H1 (cell line): ENCODE measurements around the gene YOD1. TPM values are rescaled to one million over a fixed set of nuclear protein-coding genes. Genes with fewer than 3 reads are reported as not detected.

Source experiments
- CTCF ChIA-PET: fragments of 300-600 bp; sonication (Branson Sonifier 250); formaldehyde crosslinking; loops from one replicate; lab custom pipeline; 2021; ENCODE audit not compliant: partially characterized antibody; lab: Charles Lee
- POLR2A ChIA-PET: fragments of 300-600 bp; sonication (Branson Sonifier 250); formaldehyde crosslinking; loops from one replicate; lab custom pipeline; 2021; ENCODE audit warnings: inconsistent platforms; ENCODE audit not compliant: partially characterized antibody; lab: Charles Lee
- DNase-seq, 2 experiments: peaks; one replicate each; pipeline versions ENCODE4 v3.0.0 to v3.0.0-alpha.2; 2010 to 2022; ENCODE audit warnings: low spot score in 2 of 2, low read depth in 1 of 2, mixed read lengths in 1 of 2
- FAIRE-seq: peaks from 2 replicates; lab custom pipeline; 2011; peaks lifted over from hg19 to GRCh38; lab: Jason Lieb, UNC
- H2AFZ ChIP-seq: 2 replicates; pipeline ENCODE4 v1.8.1; 2012; ENCODE audit warnings: low read length, inconsistent platforms
- H2AK5ac ChIP-seq: 2 replicates; pipeline ENCODE4 v1.6.1; 2013; ENCODE audit warnings: low read depth, low read length
- H2BK120ac ChIP-seq: replicated peaks from 2 replicates; pipeline ENCODE3; 2013; ENCODE audit warnings: low read depth, low read length, inconsistent platforms
- H2BK12ac ChIP-seq: 2 replicates; pipeline ENCODE4 v1.6.1; 2013; ENCODE audit warnings: low read depth, low read length
- H2BK15ac ChIP-seq: 2 replicates; pipeline ENCODE4 v1.6.1; 2013; ENCODE audit warnings: low read length
- H2BK20ac ChIP-seq: 2 replicates; pipeline ENCODE4 v1.6.1; 2013; ENCODE audit warnings: low read length
- H2BK5ac ChIP-seq: 2 replicates; pipeline ENCODE4 v1.6.1; 2013; ENCODE audit warnings: low read depth, low read length
- H3K14ac ChIP-seq: 2 replicates; pipeline ENCODE4 v1.6.1; 2013; ENCODE audit warnings: inconsistent platforms; ENCODE audit not compliant: insufficient read length
- H3K18ac ChIP-seq: 2 replicates; pipeline ENCODE4 v1.6.1; 2013; ENCODE audit warnings: low read length; ENCODE audit errors: extremely low read depth
- H3K23ac ChIP-seq: 2 replicates; pipeline ENCODE4 v1.6.1; 2013; ENCODE audit warnings: inconsistent platforms; ENCODE audit not compliant: insufficient read length
- H3K23me2 ChIP-seq: 2 replicates; pipeline ENCODE4 v1.6.1; 2013; ENCODE audit warnings: low read depth, low read length
- H3K27ac ChIP-seq: 2 replicates; pipeline ENCODE4 v1.6.1; 2011; ENCODE audit warnings: low read depth, low read length, inconsistent platforms
- H3K27me3 ChIP-seq, 4 experiments: replicated peaks in 1 of 4; 1 replicate in 1 of 4; 2 replicates in 3 of 4; pipeline versions ENCODE4 v1.6.1 to v1.8.1; 2011 to 2013; ENCODE audit warnings: low read length in 3 of 4, mild to moderate bottlenecking in 3 of 4, inconsistent platforms in 2 of 4, mixed read lengths in 2 of 4, moderate library complexity in 1 of 4; ENCODE audit not compliant: control insufficient read depth in 3 of 4, insufficient read depth in 3 of 4; ENCODE audit errors: extremely low read depth in 1 of 4
- H3K36me3 ChIP-seq, 4 experiments: 2 replicates each; pipeline versions ENCODE4 v1.6.1 to v1.8.1; 2011 to 2013; ENCODE audit warnings: mild to moderate bottlenecking in 4 of 4, low read length in 3 of 4, moderate library complexity in 2 of 4, control low read depth in 1 of 4, inconsistent platforms in 1 of 4; ENCODE audit not compliant: insufficient read depth in 4 of 4, control insufficient read depth in 2 of 4
- H3K4ac ChIP-seq: replicated peaks from 2 replicates; pipeline ENCODE3; 2013; ENCODE audit warnings: low read length, low read depth, mixed read lengths, inconsistent platforms; ENCODE audit not compliant: insufficient read length
- H3K4me1 ChIP-seq, 4 experiments: replicated peaks in 1 of 4; 1 replicate in 1 of 4; 2 replicates in 3 of 4; pipeline versions ENCODE4 v1.6.1 to v1.8.1; 2011 to 2013; ENCODE audit warnings: low read length in 3 of 4, inconsistent platforms in 2 of 4, mixed read lengths in 1 of 4; ENCODE audit not compliant: insufficient read depth in 4 of 4, control insufficient read depth in 3 of 4
- H3K4me2 ChIP-seq, 2 experiments: 2 replicates each; pipeline versions ENCODE4 v1.6.1 to v1.8.1; 2011 to 2013; ENCODE audit warnings: low read depth in 2 of 2, low read length in 2 of 2, control low read depth in 1 of 2, inconsistent platforms in 1 of 2, mild to moderate bottlenecking in 1 of 2; ENCODE audit not compliant: insufficient read depth in 1 of 2
- H3K4me3 ChIP-seq, 4 experiments: fragments of 200-600, 300-600 bp in 1 of 4; sonication (generic), shearing (Covaris generic), sonication (Bioruptor Twin) in 1 of 4; 2 replicates each; pipeline versions ENCODE4 v1.5.1 to v1.8.1; 2011 to 2016; ENCODE audit warnings: low read length in 4 of 4, low read depth in 3 of 4, control low read depth in 2 of 4, inconsistent platforms in 2 of 4, mild to moderate bottlenecking in 2 of 4, mixed read lengths in 1 of 4, moderate library complexity in 1 of 4; ENCODE audit not compliant: insufficient read depth in 2 of 4; ENCODE audit errors: extremely low read depth in 1 of 4
- H3K56ac ChIP-seq: replicated peaks from 2 replicates; pipeline ENCODE3; 2013; ENCODE audit warnings: low read depth, mild to moderate bottlenecking, mixed read lengths, low read length, inconsistent platforms; ENCODE audit not compliant: insufficient read length
- H3K79me1 ChIP-seq: 2 replicates; pipeline ENCODE4 v1.6.1; 2013; ENCODE audit warnings: low read depth, low read length, control low read depth
- H3K79me2 ChIP-seq, 2 experiments: 2 replicates each; pipeline versions ENCODE4 v1.6.1 to v1.8.1; 2012 to 2013; ENCODE audit warnings: low read length in 2 of 2, mild to moderate bottlenecking in 2 of 2, inconsistent platforms in 1 of 2; ENCODE audit not compliant: insufficient read depth in 2 of 2, control insufficient read depth in 1 of 2
- H3K9ac ChIP-seq, 4 experiments: replicated peaks in 1 of 4; 1 replicate in 1 of 4; 2 replicates in 3 of 4; pipeline versions ENCODE4 v1.6.1 to v1.8.1; 2011 to 2013; ENCODE audit warnings: low read depth in 3 of 4, low read length in 3 of 4, control low read depth in 2 of 4, mild to moderate bottlenecking in 2 of 4, moderate library complexity in 2 of 4, inconsistent platforms in 1 of 4; ENCODE audit errors: extremely low read depth in 1 of 4
- H3K9me3 ChIP-seq, 2 experiments: 2 replicates each; pipeline versions ENCODE4 v1.6.1 to v1.8.1; 2012 to 2013; ENCODE audit warnings: mild to moderate bottlenecking in 2 of 2, moderate library complexity in 2 of 2, control low read depth in 1 of 2, inconsistent platforms in 1 of 2, low read depth in 1 of 2, low read length in 1 of 2, mixed read lengths in 1 of 2; ENCODE audit not compliant: insufficient read depth in 2 of 2
- H4K20me1 ChIP-seq, 2 experiments: replicated peaks in 1 of 2; 2 replicates each; pipeline versions ENCODE3 to v1.8.1; 2011 to 2013; ENCODE audit warnings: inconsistent platforms in 2 of 2, low read length in 2 of 2, mild to moderate bottlenecking in 1 of 2; ENCODE audit not compliant: insufficient read depth in 2 of 2, control insufficient read depth in 1 of 2
- H4K5ac ChIP-seq: 2 replicates; pipeline ENCODE4 v1.6.1; 2013; ENCODE audit warnings: low read length, low read depth, mixed read lengths, inconsistent platforms; ENCODE audit not compliant: insufficient read length
- H4K8ac ChIP-seq: 2 replicates; pipeline ENCODE4 v1.8.0; 2013; ENCODE audit warnings: mild to moderate bottlenecking, moderate library complexity, low read length, inconsistent platforms; ENCODE audit not compliant: insufficient read depth; ENCODE audit errors: extremely low read depth
- H4K91ac ChIP-seq: replicated peaks from 2 replicates; pipeline ENCODE3; 2013; ENCODE audit warnings: low read length, mixed read lengths, inconsistent platforms; ENCODE audit not compliant: insufficient read length
- CHD2 ChIP-seq: IDR thresholded peaks from 2 replicates; pipeline ENCODE4 v1.6.1; 2012; ENCODE audit warnings: low read length, improper control_type of control experiment
- EGR1 ChIP-seq: IDR thresholded peaks from 2 replicates; pipeline ENCODE4 v1.6.1; 2011; ENCODE audit warnings: low read depth, low read length, borderline replicate concordance
- EP300 ChIP-seq, 2 experiments: IDR thresholded peaks; 1 replicate in 1 of 2; 2 replicates in 1 of 2; pipeline ENCODE4 v1.6.1; 2011 to 2012; ENCODE audit warnings: low read depth in 2 of 2, low read length in 2 of 2, mild to moderate bottlenecking in 2 of 2, borderline replicate concordance in 1 of 2, inconsistent platforms in 1 of 2, moderate library complexity in 1 of 2
- MAFK ChIP-seq: IDR thresholded peaks from 2 replicates; pipeline ENCODE4 v1.6.1; 2012; ENCODE audit warnings: low read depth, mild to moderate bottlenecking, improper control_type of control experiment, low read length
- NRF1 ChIP-seq: IDR thresholded peaks from 2 replicates; pipeline ENCODE4 v1.6.1; 2011; ENCODE audit warnings: mild to moderate bottlenecking, low read depth, low read length, improper control_type of control experiment
- PHF8 ChIP-seq: fragments of 200-600 bp; sonication (generic); conservative IDR thresholded peaks from 2 replicates; pipeline ENCODE4 v1.7.1; 2012; ENCODE audit warnings: low read depth, mild to moderate bottlenecking, inconsistent platforms, low read length, moderate library complexity
- POLR2A ChIP-seq, 2 experiments: IDR thresholded peaks; 1 replicate in 1 of 2; 2 replicates in 1 of 2; pipeline ENCODE4 v1.6.1; 2011; ENCODE audit warnings: low read depth in 2 of 2, low read length in 2 of 2, mild to moderate bottlenecking in 2 of 2; ENCODE audit errors: control extremely low read depth in 1 of 2
- POU5F1 ChIP-seq: IDR thresholded peaks from 2 replicates; pipeline ENCODE4 v1.6.1; 2011; ENCODE audit warnings: low read depth, mild to moderate bottlenecking, low read length, moderate library complexity
- SP4 ChIP-seq: IDR thresholded peaks from 2 replicates; pipeline ENCODE4 v1.6.1; 2012; ENCODE audit warnings: low read length, inconsistent platforms
- TCF12 ChIP-seq: IDR thresholded peaks from 2 replicates; pipeline ENCODE4 v1.6.1; 2011; ENCODE audit warnings: low read depth, mild to moderate bottlenecking, low read length
- TEAD4 ChIP-seq: IDR thresholded peaks from 2 replicates; pipeline ENCODE4 v1.6.1; 2012; ENCODE audit warnings: low read depth, low read length, inconsistent platforms, mixed read lengths
- WGBS, 2 experiments: shearing (Covaris generic) in 1 of 2; methylation state at CpG; one replicate each; pipeline versions ENCODE4 v1.1.6 to v1.1.7; 2013 to 2015; ENCODE audit warnings: low lambda C conversion rate in 2 of 2, mixed read lengths in 2 of 2, inconsistent platforms in 1 of 2, low coverage in 1 of 2, missing lambda C conversion rate in 1 of 2; ENCODE audit not compliant: insufficient replicate concordance in 2 of 2, insufficient coverage in 1 of 2, insufficient read length in 1 of 2; ENCODE audit errors: extremely low coverage in 1 of 2, missing lambda C conversion rate in 1 of 2; 5-methylcytosine and 5-hydroxymethylcytosine counted together
- polyA plus RNA-seq, 7 experiments: library from polyadenylated mRNA; depleted of rRNA in 3 of 7; stranded (reverse) in 5 of 7; unstranded in 2 of 7; fragments of >200 nt in 5 of 7; fragments of 200-250 nt in 2 of 7; gene quantifications; 1 replicate in 5 of 7; 2 replicates in 1 of 7; 4 replicates in 1 of 7; pipeline versions ENCODE4 v1.2.1 to v1.2.3, GENCODE V29; 2011 to 2013; ENCODE audit warnings: missing spikeins in 2 of 7, mixed read lengths in 2 of 7
- total RNA-seq: library from RNA; stranded (reverse); fragmentation: NEBNext Ultra II Directional; extraction: Animal tissue kit (Norgen Biotek cat#: 25700); gene quantifications from 2 replicates; pipeline ENCODE4 v1.2.1, GENCODE V29; 2021
- TF ChIP-seq, protein P1 (sequence below), 3 experiments: IDR thresholded peaks; 1 replicate in 2 of 3; 2 replicates in 1 of 3; pipeline versions ENCODE4 v1.5.1 to v1.6.1; 2011; ENCODE audit warnings: low read length in 3 of 3, mild to moderate bottlenecking in 3 of 3, inconsistent platforms in 2 of 3, low read depth in 1 of 3, moderate library complexity in 1 of 3; ENCODE audit not compliant: insufficient read depth in 1 of 3; ENCODE audit errors: control extremely low read depth in 1 of 3

Gene YOD1
- total and polyA plus RNA-seq, 2 of the 8 experiments (the other 6 are each of a cell fraction or from before 2014, with no cell fraction given) = 1.9 to 11.8 TPM

GRCh38 chr1:207077012-207077411 lies 26.0 kb upstream of the YOD1 start:
- H3K18ac ChIP-seq = no peak overlapping the region
- H3K9me3 ChIP-seq = no peaks in the 10 kb centered on the region
- H2AK5ac ChIP-seq = no peak overlapping the region
- no peak overlapping the region for H3K4ac ChIP-seq
- H4K91ac ChIP-seq = no peak overlapping the region
- H2BK12ac ChIP-seq = no peak overlapping the region
- H3K27me3 ChIP-seq = no peaks in the 10 kb centered on the region
- no peak overlapping the region for H3K23ac ChIP-seq
- 83% methylated on average over 1 of the region's 1 CpG; no CpG with 5 or more reads in 1 of the 2 experiments for WGBS, 2 experiments
- no peak overlapping the region for H2BK15ac ChIP-seq
- TF ChIP-seq POLR2A (IDR thresholded peaks at IDR 0.05; ENCODE audit: control extremely low read depth in 1 of 2, low read depth in 2 of 2, low read length in 2 of 2) (no peak), NRF1 (no peak), TEAD4 (no peak), POU5F1 (no peak), EP300 (IDR thresholded peaks at IDR 0.05; ENCODE audit: borderline replicate concordance in 1 of 2, low read depth in 2 of 2, low read length in 2 of 2) (no peak), TCF12 (no peak), PHF8 (no peak), CHD2 (no peak), MAFK (no peak), SP4 (no peak), EGR1 (no peak)
- TF ChIP-seq, protein P1, sequence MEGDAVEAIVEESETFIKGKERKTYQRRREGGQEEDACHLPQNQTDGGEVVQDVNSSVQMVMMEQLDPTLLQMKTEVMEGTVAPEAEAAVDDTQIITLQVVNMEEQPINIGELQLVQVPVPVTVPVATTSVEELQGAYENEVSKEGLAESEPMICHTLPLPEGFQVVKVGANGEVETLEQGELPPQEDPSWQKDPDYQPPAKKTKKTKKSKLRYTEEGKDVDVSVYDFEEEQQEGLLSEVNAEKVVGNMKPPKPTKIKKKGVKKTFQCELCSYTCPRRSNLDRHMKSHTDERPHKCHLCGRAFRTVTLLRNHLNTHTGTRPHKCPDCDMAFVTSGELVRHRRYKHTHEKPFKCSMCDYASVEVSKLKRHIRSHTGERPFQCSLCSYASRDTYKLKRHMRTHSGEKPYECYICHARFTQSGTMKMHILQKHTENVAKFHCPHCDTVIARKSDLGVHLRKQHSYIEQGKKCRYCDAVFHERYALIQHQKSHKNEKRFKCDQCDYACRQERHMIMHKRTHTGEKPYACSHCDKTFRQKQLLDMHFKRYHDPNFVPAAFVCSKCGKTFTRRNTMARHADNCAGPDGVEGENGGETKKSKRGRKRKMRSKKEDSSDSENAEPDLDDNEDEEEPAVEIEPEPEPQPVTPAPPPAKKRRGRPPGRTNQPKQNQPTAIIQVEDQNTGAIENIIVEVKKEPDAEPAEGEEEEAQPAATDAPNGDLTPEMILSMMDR (IDR thresholded peaks at IDR 0.05; ENCODE audit: control extremely low read depth in 1 of 3, insufficient read depth in 1 of 3, low read depth in 1 of 3, low read length in 3 of 3) = no peak
- H4K20me1 ChIP-seq = no peaks in the 10 kb centered on the region
- no peak overlapping the region for H3K4me3 ChIP-seq
- H3K27ac ChIP-seq = no peak overlapping the region
- H3K14ac ChIP-seq = no peak overlapping the region
- H4K8ac ChIP-seq = no peak overlapping the region
- FAIRE-seq (no peak), DNase-seq (no peak)
- H3K36me3 ChIP-seq = peaks cover 0 to 4% (median 1%) of the 10 kb centered on the region in 4 experiments; a peak in 4 of 8 replicates
- H2AFZ ChIP-seq = no peak overlapping the region
- CTCF ChIA-PET = interaction anchor here (0.6 to 1.7 kb wide), 6 partner anchors 16 to 415 kb away, joined by 3 to 7 read pairs (median 3); no protein-coding TSS in a partner anchor
- no peak overlapping the region for H3K56ac ChIP-seq
- H2BK5ac ChIP-seq = no peak overlapping the region
- H3K4me2 ChIP-seq = no peak overlapping the region
- H3K9ac ChIP-seq = no peak overlapping the region
- no peak overlapping the region for H2BK120ac ChIP-seq
- no peak overlapping the region for H4K5ac ChIP-seq
- 0 out of 2 replicates have a peak, but pooled peaks cover 2% of the 10 kb centered on the region for H3K79me1 ChIP-seq
- H3K4me1 ChIP-seq = no peaks in the 10 kb centered on the region
- POLR2A ChIA-PET = no interaction called here
- H2BK20ac ChIP-seq = no peak overlapping the region
- no peaks in the 10 kb centered on the region for H3K23me2 ChIP-seq
- no peaks in the 10 kb centered on the region for H3K79me2 ChIP-seq
